GM18909 (cell line): ENCODE data around the gene MICAL2.
A peak's percentile ranks its signal among the peaks of the same experiment; 100 is the strongest.

Experiments
- ATAC-seq: cut with Tn5 transposase; IDR thresholded peaks from one replicate; pipeline ENCODE4 v1.9.1; 2021; ENCODE audit warnings: mild to moderate bottlenecking; ENCODE audit not compliant: unreplicated experiment, poor library complexity

The MICAL2 gene

GRCh38 chr11:12182676-12183541, 72.5 kb downstream of the MICAL2 start:
- no peak for ATAC-seq

GRCh38 chr11:12183827-12184620, 73.6 kb downstream of the MICAL2 start:
- ATAC-seq, result no peak

- ATAC-seq, result no peak
These were observed 74.3 kb downstream of the MICAL2 start for GRCh38 chr11:12184699-12185098.

GRCh38 chr11:12185106-12185690, 74.8 kb downstream of the MICAL2 start:
- no peak for ATAC-seq

GRCh38 chr11:12185914-12186313, 75.5 kb downstream of the MICAL2 start:
- no peak for ATAC-seq

- ATAC-seq, result no peak
These were observed 76.3 kb downstream of the MICAL2 start for GRCh38 chr11:12186701-12187100.

GRCh38 chr11:12187399-12187798, 77.0 kb downstream of the MICAL2 start:
- no peak for ATAC-seq

GRCh38 chr11:12188548-12189317, 78.3 kb downstream of the MICAL2 start:
- peak; percentile 81 for ATAC-seq

GRCh38 chr11:12189543-12190235, 79.3 kb downstream of the MICAL2 start:
- no peak for ATAC-seq

GRCh38 chr11:12190511-12190910, 80.1 kb downstream of the MICAL2 start:
- no peak for ATAC-seq

- no peak for ATAC-seq
These were observed 82.6 kb downstream of the MICAL2 start for GRCh38 chr11:12192794-12193514.

GRCh38 chr11:12193515-12194336, 83.3 kb downstream of the MICAL2 start:
- no peak for ATAC-seq

GRCh38 chr11:12195768-12196167, 85.4 kb downstream of the MICAL2 start:
- peak; percentile 87 for ATAC-seq

- ATAC-seq, result peak; percentile 5
These were observed 85.9 kb downstream of the MICAL2 start for GRCh38 chr11:12196308-12196707.

- no peak for ATAC-seq
These were observed 86.5 kb downstream of the MICAL2 start for GRCh38 chr11:12196872-12197271.

- ATAC-seq, result no peak
These were observed 88.1 kb downstream of the MICAL2 start for GRCh38 chr11:12198251-12199222.
